GM19372 (cell line): ENCODE data around the gene SECISBP2.

ENCODE experiments used
- ATAC-seq: cut with Tn5 transposase; IDR thresholded peaks from one replicate; pipeline ENCODE4 v1.9.1; 2021; ENCODE audit warnings: mild to moderate bottlenecking, low read depth, moderate library complexity; ENCODE audit not compliant: unreplicated experiment

SECISBP2 gene

DNA sequence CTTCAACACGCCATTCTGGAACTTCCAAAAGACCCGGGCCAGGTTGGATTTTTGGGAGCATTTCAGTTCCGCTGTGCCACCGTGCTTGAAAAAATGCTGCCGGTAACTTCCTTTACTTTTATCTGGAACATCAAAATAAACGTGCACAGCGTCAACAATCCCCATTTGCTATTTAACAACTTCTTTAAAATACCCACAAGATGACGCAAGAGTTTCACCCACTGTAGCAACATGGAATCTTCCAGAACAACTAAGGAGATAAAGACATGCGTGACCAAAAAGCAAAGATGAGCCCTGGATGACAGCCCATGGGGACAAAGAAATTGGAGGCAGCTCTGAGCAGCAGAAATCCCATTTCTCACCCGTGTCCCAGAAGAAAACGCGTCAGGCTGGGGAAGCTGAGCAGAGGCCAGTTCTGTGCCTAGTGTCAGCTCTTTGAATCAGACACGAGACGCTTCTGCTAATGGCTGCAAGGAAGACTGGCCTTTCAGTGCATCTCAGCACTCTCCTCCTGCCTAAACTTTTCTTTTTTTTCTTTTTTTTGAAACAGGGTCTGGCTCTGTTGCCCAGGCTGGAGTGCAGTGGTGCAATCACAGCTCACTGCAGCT, 61.3 kb downstream of the SECISBP2 start:
- ATAC-seq = no peak

DNA sequence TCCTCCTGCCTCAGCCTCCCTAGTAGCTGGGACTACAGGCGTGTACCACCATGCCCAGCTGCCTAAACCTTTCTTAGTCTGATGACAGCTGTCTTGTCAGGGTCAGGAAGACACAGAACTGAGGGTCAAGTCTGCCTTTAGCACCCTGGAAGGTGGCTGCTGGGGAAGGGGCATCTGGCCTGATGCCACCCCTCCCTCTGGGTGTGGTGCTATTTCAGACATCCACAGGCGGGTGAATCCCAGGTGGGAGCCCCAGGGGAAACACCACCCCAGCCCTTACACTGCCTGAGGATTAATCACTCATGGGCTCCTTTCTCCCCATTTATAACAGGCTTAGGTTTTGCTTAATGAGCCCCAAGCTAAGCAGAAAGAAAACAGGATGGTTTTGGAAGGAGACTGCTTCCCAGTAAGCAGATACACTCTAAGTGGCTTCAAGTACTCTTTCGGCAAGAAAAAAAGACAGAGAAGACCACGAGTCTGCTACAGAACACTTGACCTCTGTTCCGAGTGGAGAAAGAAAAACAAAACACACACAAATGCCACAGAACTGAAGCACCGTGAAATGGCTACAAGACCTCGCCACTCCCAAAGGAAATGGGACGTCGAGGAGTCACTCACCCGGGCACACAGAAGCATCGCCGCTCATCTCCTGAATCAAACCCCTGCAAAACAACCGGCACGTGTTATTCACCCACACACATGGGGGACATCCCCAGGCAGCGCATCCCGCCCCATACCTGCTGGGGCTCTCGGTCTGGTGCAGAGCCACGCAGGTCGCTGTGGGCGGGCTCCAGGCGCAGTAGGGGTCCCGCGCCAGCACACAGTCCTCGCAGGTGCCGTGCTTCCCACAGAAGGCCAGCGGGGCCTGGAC, 62.4 kb downstream of the SECISBP2 start:
- no peak for ATAC-seq

GRCh38 chr9:89381308-89381609, 63.0 kb downstream of the SECISBP2 start:
- no peak for ATAC-seq

GRCh38 chr9:89382026-89382986, 64.0 kb downstream of the SECISBP2 start:
- no peak for ATAC-seq

DNA sequence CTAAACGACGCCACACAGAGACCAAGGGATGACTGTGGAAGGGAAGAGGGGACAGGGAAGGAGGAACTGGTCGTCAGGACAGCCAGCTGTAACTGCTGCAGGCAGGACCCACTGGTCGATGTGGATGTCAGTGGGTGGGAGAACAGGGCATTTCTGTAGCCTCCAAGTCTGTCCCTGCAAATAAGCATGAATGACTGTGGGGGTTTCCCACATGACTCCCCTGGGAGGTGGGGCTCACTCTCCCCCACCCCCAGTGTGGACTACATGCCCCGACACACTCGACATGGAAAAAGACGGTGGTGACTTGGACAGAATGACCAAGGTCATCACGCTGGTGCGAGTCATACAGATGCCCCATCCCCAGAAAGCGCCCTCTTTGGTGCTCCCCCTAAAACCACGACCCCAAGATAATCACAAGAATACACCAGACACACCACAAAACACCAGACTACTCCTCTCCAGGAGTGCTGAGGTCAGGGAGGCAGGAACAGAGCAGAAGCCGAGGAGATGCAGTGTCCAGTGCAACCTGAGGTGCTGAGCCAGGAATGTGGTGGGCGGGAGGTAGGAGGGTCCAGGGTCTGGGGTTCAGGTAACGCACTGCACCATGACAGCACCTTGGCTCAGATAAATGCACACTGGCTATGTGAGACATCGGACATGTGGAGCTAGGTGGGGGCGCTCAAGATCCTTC, 64.9 kb downstream of the SECISBP2 start:
- ATAC-seq = no peak

GRCh38 chr9:89383721-89384300, 65.5 kb downstream of the SECISBP2 start:
- ATAC-seq = no peak

GRCh38 chr9:89384783-89385182, 66.5 kb downstream of the SECISBP2 start:
- no peak for ATAC-seq

GRCh38 chr9:89386206-89386605, 67.9 kb downstream of the SECISBP2 start:
- ATAC-seq = no peak

- ATAC-seq = no peak
Observed at GRCh38 chr9:89386797-89387196, 68.5 kb downstream of the SECISBP2 start.

GRCh38 chr9:89387197-89387849, 69.0 kb downstream of the SECISBP2 start:
- ATAC-seq = no peak

DNA sequence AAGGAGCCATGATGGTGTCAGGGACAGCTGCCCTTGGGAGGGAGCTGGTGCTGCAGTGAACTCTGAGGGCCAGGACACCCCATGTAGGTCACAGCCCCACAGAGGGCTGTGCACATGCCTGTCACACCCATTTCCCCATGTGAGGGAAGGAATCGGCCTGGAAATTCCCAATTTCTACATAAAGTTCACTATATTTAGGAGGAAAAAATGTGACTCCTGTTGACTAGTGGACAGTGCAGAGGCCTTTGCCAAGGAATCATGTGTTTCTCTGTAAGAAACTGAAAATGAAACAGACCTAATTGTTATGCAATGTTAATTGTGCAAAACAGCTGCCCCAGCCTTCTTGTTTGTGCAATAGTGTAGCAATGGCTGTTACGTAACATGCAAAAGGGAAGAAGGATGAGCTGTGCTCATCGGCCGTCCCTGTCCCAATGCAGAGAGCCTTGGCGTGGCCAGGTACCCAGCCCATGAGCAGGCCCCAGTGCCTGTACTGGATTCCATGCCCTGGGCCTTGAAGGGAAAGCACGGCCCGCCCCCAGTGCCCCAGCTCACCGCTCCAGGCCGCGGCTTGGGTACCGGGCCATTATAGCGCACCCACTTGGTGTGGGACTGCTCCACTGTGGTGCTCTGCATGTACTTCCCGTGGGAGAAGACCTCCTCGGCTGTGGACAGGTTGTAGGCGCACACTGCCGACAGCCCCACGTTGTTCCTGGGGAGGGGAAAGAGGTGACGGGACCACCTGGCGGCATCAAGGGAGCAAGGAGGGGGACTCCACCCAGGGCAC, 70.0 kb downstream of the SECISBP2 start:
- ATAC-seq = no peak

- ATAC-seq = no peak
Observed at GRCh38 chr9:89388868-89389177, 70.5 kb downstream of the SECISBP2 start.

- ATAC-seq = no peak
Observed at GRCh38 chr9:89390068-89390555, 71.8 kb downstream of the SECISBP2 start.

GRCh38 chr9:89390578-89391116, 72.3 kb downstream of the SECISBP2 start:
- ATAC-seq = no peak

DNA sequence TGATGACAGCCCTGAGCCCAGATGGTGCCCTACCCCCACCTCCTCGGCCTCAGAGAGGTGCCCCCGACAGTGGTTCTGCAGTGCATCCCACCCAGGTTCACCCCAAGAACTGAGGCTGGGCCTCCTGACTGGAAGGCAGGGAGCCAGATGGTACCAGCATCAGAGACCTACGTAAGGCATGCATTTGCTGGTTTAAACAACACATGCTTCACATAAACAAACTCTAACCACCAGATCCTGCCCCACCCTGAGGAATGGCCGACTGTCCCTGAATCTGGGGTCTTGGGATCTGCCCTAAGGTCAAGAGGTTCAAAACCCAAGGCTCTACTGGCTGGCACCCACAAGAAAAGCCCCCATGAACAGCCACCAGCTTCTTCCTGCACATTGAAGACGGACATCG, 73.3 kb downstream of the SECISBP2 start:
- ATAC-seq = no peak

DNA sequence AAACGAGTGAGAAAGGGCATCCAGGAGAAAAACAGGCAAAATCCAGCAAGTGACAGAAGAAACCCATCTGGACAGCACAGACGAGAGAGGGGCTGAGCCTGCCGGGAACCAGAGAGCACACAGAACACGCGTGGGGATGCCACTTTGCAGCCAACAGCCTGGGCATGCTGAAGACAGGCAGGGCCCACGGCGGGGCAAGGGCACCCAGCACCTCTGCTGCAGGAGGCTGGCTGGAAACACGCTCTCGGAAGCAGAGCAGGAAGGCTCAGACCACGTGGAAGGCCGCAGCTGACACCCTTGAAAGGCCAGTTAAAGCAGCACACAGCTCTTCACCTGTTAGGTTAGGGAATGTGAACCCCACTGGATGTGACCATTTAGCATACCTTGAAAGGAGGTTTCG, 76.1 kb downstream of the SECISBP2 start:
- ATAC-seq = no peak

- no peak for ATAC-seq
Observed at GRCh38 chr9:89395931-89396710, 77.8 kb downstream of the SECISBP2 start.

DNA sequence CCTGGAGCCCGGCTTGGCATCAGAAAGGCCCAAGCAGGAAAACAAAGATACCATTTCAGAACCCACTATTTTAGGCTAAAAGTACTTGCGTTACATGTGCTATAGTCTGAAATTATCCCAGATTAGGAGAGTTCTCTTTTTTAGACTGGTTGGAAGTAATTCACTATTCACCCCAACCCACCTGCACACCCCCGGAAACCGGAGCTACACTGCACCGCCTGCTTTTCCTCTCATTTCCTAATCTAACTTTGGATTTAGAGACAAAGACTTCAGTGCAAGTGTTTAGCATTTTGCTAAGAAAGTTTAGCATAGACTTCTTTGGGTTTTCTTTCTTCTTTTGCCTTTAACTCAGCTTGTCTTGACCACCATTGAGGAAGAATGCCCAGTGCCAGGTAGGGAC, 79.2 kb downstream of the SECISBP2 start:
- ATAC-seq = no peak
